Tibial nerve (tissue), 4 donors: ENCODE data around the gene KCNA10.

Experiments used
- CTCF ChIP-seq, 5 experiments: fragments of 200-600 bp in 3 of 5; fragments of 450-650 bp in 2 of 5; sonication (generic) in 3 of 5; IDR thresholded peaks; one replicate each; pipeline ENCODE4 v1.5.1; 2016 to 2019; ENCODE audit warnings: antibody characterized with exemption in 5 of 5, mild to moderate bottlenecking in 3 of 5, moderate library complexity in 2 of 5
- EP300 ChIP-seq, 2 donors: sonication (generic); formaldehyde crosslinking; IDR thresholded peaks; one replicate each; pipeline ENCODE4 v1.6.1; 2017; ENCODE audit warnings: antibody characterized with exemption in 2 of 2, mild to moderate bottlenecking in 1 of 2
- POLR2A ChIP-seq, 2 donors: fragments of 450-650 bp; IDR thresholded peaks; one replicate each; pipeline ENCODE4 v1.6.1; 2017; ENCODE audit warnings: antibody characterized with exemption in 2 of 2, mild to moderate bottlenecking in 2 of 2, moderate library complexity in 2 of 2

GRCh38 chr1:110472546-110472945 is 46.4 kb downstream of the KCNA10 start:
- TF ChIP-seq EP300 (IDR thresholded peaks at IDR 0.05) (no peak), CTCF (IDR thresholded peaks at IDR 0.05) (no peak), POLR2A (IDR thresholded peaks at IDR 0.05) (no peak)
